ENCODE measurements around the gene EI24. TPM values are rescaled to one million over a fixed set of nuclear protein-coding genes. Genes with fewer than 3 reads are reported as not detected.

EI24 gene
- total and polyA plus RNA-seq, 2 donors (not counting 1 experiment from before 2014, with no cell fraction given), result 12.9 to 21.9 TPM

DNA sequence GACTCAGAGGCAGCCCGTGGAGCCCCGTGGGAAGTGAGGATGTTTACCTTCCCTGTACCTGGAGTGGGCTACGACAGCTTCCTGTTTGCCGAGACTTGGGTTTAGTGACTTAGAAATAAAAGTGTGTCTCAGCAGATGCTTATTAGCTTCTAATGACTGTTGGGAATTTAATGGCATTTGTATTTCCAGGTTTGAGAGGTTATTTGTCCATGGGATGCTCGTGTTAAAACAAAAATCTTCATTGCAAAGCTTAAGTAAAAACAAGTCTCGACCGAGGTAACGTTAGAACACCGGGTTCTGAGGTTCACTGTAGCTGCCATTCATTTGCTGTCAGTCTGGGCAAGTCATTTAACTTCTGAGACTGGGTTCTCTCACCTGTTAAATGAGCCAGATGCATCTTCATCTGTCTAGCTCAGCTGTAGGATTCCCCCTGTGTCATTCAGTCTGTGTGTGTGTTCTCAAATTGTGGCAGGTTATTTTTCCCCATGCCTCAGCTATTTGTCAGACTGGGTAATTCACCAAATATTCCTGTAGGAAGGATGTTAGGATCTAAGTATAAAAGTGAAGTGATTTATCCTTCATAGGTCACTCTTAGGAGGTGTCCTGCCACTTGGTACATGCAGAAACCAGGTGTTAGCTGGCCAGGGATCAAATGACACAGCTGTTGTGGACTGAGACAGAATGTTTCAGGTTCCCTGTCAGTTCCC, 791 bp downstream of the EI24 start:
- POLR2A ChIA-PET, result interaction anchor here (0.6 to 2.6 kb wide), 2 partner anchors 22 to 317 kb away, joined by 3 to 14 read pairs; partner anchors contain the start of genes HYLS1 and STT3A
- H3K27me3 Mint-ChIP-seq, result no peaks in the 10 kb centered on the region
- peak overlapping the region; percentile 90 for H3K27ac Mint-ChIP-seq
- Histone ChIP-seq H3K79me2 (ENCODE audit: control insufficient read depth, insufficient read depth, low read length) (peaks cover 18% of the 10 kb centered on the region), H3K27ac (ENCODE audit: low read length in 2 of 2) (peak overlapping the region; percentile 49 to 86), H3K27me3 (replicated peaks in 1 of 4; ENCODE audit: control extremely low read depth in 1 of 4, control insufficient read depth in 3 of 4, insufficient read depth in 4 of 4, low read length in 3 of 4) (no peaks in the 10 kb centered on the region), H2AFZ (ENCODE audit: insufficient read depth, low read depth, low read length, poor library complexity, severe bottlenecking) (peak overlapping the region; percentile 93), H3K4me1 (ENCODE audit: control insufficient read depth in 2 of 2, insufficient read depth in 2 of 2, low read length in 2 of 2) (peaks cover 11 to 16% of the 10 kb centered on the region in 2 donors), H3K4me3 (ENCODE audit: control extremely low read depth in 1 of 5, extremely low read depth in 1 of 5, insufficient read depth in 1 of 5, low read depth in 2 of 5, low read length in 4 of 5) (peak overlapping the region; percentile 68 to 91 (median 80)), H3K36me3 (replicated peaks in 1 of 2; ENCODE audit: control extremely low read depth in 1 of 2, control insufficient read depth in 1 of 2, extremely low read depth in 1 of 2, insufficient read depth in 2 of 2, low read length in 1 of 2) (peaks cover 3 to 16% of the 10 kb centered on the region in 2 experiments), H3K4me2 (replicated peaks; ENCODE audit: low read depth, low read length, poor library complexity, severe bottlenecking) (peak overlapping the region; percentile 96), H3K9me3 (ENCODE audit: control extremely low read depth in 1 of 3, control insufficient read depth in 2 of 3, insufficient read depth in 1 of 3, low read length in 2 of 3) (peaks cover 0 to 5% (median 0%) of the 10 kb centered on the region in 3 donors), H3K9ac (ENCODE audit: low read length) (peak overlapping the region; percentile 97), H4K20me1 (ENCODE audit: control insufficient read depth, insufficient read depth, low read length, poor library complexity, severe bottlenecking) (no peaks in the 10 kb centered on the region)
- CTCF ChIA-PET, result interaction anchor here (0.8 to 2.5 kb wide), 9 partner anchors 13 to 333 kb away, joined by 3 to 10 read pairs (median 4); partner anchors contain the start of genes HYLS1, PUS3 and STT3A
- H3K9me3 Mint-ChIP-seq (ENCODE audit: insufficient read depth), result no peaks in the 10 kb centered on the region
- TF ChIP-seq, protein P1, sequence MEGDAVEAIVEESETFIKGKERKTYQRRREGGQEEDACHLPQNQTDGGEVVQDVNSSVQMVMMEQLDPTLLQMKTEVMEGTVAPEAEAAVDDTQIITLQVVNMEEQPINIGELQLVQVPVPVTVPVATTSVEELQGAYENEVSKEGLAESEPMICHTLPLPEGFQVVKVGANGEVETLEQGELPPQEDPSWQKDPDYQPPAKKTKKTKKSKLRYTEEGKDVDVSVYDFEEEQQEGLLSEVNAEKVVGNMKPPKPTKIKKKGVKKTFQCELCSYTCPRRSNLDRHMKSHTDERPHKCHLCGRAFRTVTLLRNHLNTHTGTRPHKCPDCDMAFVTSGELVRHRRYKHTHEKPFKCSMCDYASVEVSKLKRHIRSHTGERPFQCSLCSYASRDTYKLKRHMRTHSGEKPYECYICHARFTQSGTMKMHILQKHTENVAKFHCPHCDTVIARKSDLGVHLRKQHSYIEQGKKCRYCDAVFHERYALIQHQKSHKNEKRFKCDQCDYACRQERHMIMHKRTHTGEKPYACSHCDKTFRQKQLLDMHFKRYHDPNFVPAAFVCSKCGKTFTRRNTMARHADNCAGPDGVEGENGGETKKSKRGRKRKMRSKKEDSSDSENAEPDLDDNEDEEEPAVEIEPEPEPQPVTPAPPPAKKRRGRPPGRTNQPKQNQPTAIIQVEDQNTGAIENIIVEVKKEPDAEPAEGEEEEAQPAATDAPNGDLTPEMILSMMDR (IDR thresholded peaks at IDR 0.05), result no peak
- TF ChIP-seq EZH2 (IDR thresholded peaks at IDR 0.05; ENCODE audit: borderline replicate concordance, insufficient read depth, low read depth, low read length, poor library complexity, severe bottlenecking), result no peak
- H3K4me1 Mint-ChIP-seq, result peaks cover 18% of the 10 kb centered on the region
- peak overlapping the region; percentile 96 for H3K4me3 Mint-ChIP-seq
- ATAC-seq (ENCODE audit: low read depth), result no peak
- intact Hi-C loops (cut with micrococcal nuclease), result loop anchor here (1.0 to 10.0 kb wide), 6 partner anchors 22 to 618 kb away; partner anchors contain the start of genes CCDC15, CHEK1, HYLS1 and STT3A
- peak; percentile 14 for DNase-seq
- WGBS (ENCODE audit: insufficient coverage), result 2% methylated on average over 9 of the region's 9 CpGs

DNA sequence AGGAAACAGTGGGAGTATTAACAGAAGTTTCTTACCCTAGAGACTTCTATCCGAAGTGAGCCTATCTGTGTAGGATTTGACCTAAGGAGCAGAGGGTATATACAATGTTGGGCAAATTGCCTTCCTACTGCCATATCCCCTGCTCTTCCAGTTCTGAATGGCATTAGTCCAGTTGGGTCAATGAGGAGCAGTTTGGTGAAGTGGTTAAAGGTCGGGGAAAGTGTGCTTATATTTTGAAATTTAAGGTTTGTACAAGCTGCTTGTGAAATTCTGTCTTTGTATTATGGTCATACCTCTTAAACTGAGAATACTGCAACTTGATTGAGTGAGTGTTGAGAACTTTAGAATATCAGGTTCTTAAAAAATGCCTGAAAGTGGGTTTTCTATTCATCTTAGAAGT, 1.7 kb downstream of the EI24 start:
- intact Hi-C loops (cut with micrococcal nuclease), result no loop called here
- no peaks in the 10 kb centered on the region for H3K27me3 ChIP-seq (replicated peaks in 1 of 4; ENCODE audit: control extremely low read depth in 1 of 4, control insufficient read depth in 3 of 4, insufficient read depth in 4 of 4, low read length in 3 of 4)
- no peaks in the 10 kb centered on the region for H3K27me3 Mint-ChIP-seq
- no peak overlapping the region for H3K4me3 ChIP-seq (ENCODE audit: control extremely low read depth in 1 of 5, extremely low read depth in 1 of 5, insufficient read depth in 1 of 5, low read depth in 2 of 5, low read length in 4 of 5)
- H3K9me3 Mint-ChIP-seq (ENCODE audit: insufficient read depth), result no peaks in the 10 kb centered on the region
- peak overlapping the region; percentile 70 for H3K4me3 Mint-ChIP-seq
- H2AFZ ChIP-seq (ENCODE audit: insufficient read depth, low read depth, low read length, poor library complexity, severe bottlenecking), result no peak overlapping the region
- TF ChIP-seq EZH2 (IDR thresholded peaks at IDR 0.05; ENCODE audit: borderline replicate concordance, insufficient read depth, low read depth, low read length, poor library complexity, severe bottlenecking), result no peak
- TF ChIP-seq, protein P1 (IDR thresholded peaks at IDR 0.05), result no peak
- ChIA-PET POLR2A (interaction anchor here (2.6 kb wide), 1 partner anchor 21 kb away, joined by 14 read pairs; the partner anchor contains the start of gene STT3A), CTCF (interaction anchor here (0.8 kb wide), 2 partner anchors 16 to 55 kb away, joined by 3 to 4 read pairs; no protein-coding TSS in a partner anchor)
- peaks cover 18% of the 10 kb centered on the region for H3K4me1 Mint-ChIP-seq
- peaks cover 7 to 24% of the 10 kb centered on the region in 2 experiments for H3K36me3 ChIP-seq (replicated peaks in 1 of 2; ENCODE audit: control extremely low read depth in 1 of 2, control insufficient read depth in 1 of 2, extremely low read depth in 1 of 2, insufficient read depth in 2 of 2, low read length in 1 of 2)
- no peak overlapping the region for H3K4me2 ChIP-seq (replicated peaks; ENCODE audit: low read depth, low read length, poor library complexity, severe bottlenecking)
- ATAC-seq (ENCODE audit: low read depth) (no peak), DNase-seq (no peak)
- no peak overlapping the region for H3K27ac ChIP-seq (ENCODE audit: low read length in 2 of 2)
- peak overlapping the region; percentile 5 for H3K27ac Mint-ChIP-seq
- WGBS (ENCODE audit: insufficient coverage), result 100% methylated on average over 1 of the region's 2 CpGs
- H3K9me3 ChIP-seq (ENCODE audit: control extremely low read depth in 1 of 3, control insufficient read depth in 2 of 3, insufficient read depth in 1 of 3, low read length in 2 of 3), result peaks cover 0 to 5% (median 0%) of the 10 kb centered on the region in 3 donors
- H4K20me1 ChIP-seq (ENCODE audit: control insufficient read depth, insufficient read depth, low read length, poor library complexity, severe bottlenecking), result no peaks in the 10 kb centered on the region
- peaks cover 11 to 16% of the 10 kb centered on the region in 2 donors for H3K4me1 ChIP-seq (ENCODE audit: control insufficient read depth in 2 of 2, insufficient read depth in 2 of 2, low read length in 2 of 2)
- H3K79me2 ChIP-seq (ENCODE audit: control insufficient read depth, insufficient read depth, low read length), result peaks cover 18% of the 10 kb centered on the region
- H3K9ac ChIP-seq (ENCODE audit: low read length), result no peak overlapping the region
